HCT116 (cell line): ENCODE data around the gene CMC2. TPM values are rescaled to one million over a fixed set of nuclear protein-coding genes. Genes with fewer than 3 reads are reported as not detected.

Experiments
- ATAC-seq: fragments of 200-7000 bp; cut with Tn5 transposase; 2 replicates; pipeline ENCODE4 v1.9.1; 2020; ENCODE audit warnings: mild to moderate bottlenecking, moderate library complexity
- BruUV-seq: library from RNA; stranded (reverse); fragments of 400-500 nt; replicated peaks from 2 replicates; lab custom pipeline; 2021; lab: Mats Ljungman, UMichigan
- CTCF ChIA-PET: fragments of 300-600 bp; sonication (Branson Sonifier 250); formaldehyde crosslinking; loops from one replicate; lab custom pipeline; 2021; ENCODE audit warnings: antibody characterized with exemption; lab: Charles Lee
- POLR2A ChIA-PET: fragments of 300-600, 350-600 bp; sonication (Branson Sonifier 250); formaldehyde crosslinking; loops from one replicate; lab custom pipeline; 2021; ENCODE audit warnings: antibody characterized with exemption; lab: Charles Lee
- RAD21 ChIA-PET, 2 experiments: fragments of 300-600 bp; sonication (Branson Sonifier 250); formaldehyde crosslinking; loops; one replicate each; lab custom pipeline; 2023; ENCODE audit warnings: low total read pairs in 2 of 2; ENCODE audit not compliant: uncharacterized antibody in 2 of 2, unreplicated experiment in 2 of 2, low non-redundant PET in 1 of 2; lab: Charles Lee
- DNase-seq: peaks from one replicate; pipeline ENCODE4 v3.0.0-alpha.2; 2010; ENCODE audit warnings: low read depth, low spot score
- H2AFZ ChIP-seq: fragments of 200-600 bp; shearing (Covaris generic), sonication (generic); 2 replicates; pipeline ENCODE4 v1.6.1; 2017; ENCODE audit warnings: low read depth, mixed run types, mixed read lengths, antibody characterized with exemption, low read length; ENCODE audit not compliant: poor library complexity, severe bottlenecking
- H3K27ac ChIP-seq: 2 replicates; pipeline ENCODE4 v1.5.1; 2012; ENCODE audit warnings: low read depth, low read length
- H3K27me3 ChIP-seq: fragments of 200-600 bp; sonication (generic); 2 replicates; pipeline ENCODE4 v1.6.1; 2016; ENCODE audit warnings: mixed run types, low read length, mixed read lengths; ENCODE audit not compliant: insufficient read depth
- H3K36me3 ChIP-seq, 2 experiments: fragments of 200-500 bp in 1 of 2; fragments of 200-600 bp in 1 of 2; sonication (Bioruptor generic) in 1 of 2; sonication (generic) in 1 of 2; 2 replicates each; pipeline versions ENCODE4 v1.5.1 to v1.6.1; 2014 to 2016; ENCODE audit warnings: low read length in 2 of 2, inconsistent platforms in 1 of 2, mixed read lengths in 1 of 2, mixed run types in 1 of 2; ENCODE audit not compliant: insufficient read depth in 2 of 2, control insufficient read depth in 1 of 2
- H3K4me1 ChIP-seq, 2 experiments: fragments of 200-600 bp in 1 of 2; sonication (generic) in 1 of 2; 2 replicates each; pipeline versions ENCODE4 v1.5.1 to v1.6.1; 2012 to 2017; ENCODE audit warnings: low read length in 2 of 2, inconsistent platforms in 1 of 2, mild to moderate bottlenecking in 1 of 2, mixed read lengths in 1 of 2, mixed run types in 1 of 2, moderate library complexity in 1 of 2; ENCODE audit not compliant: insufficient read depth in 2 of 2, control insufficient read depth in 1 of 2
- H3K4me2 ChIP-seq: fragments of 200-600 bp; sonication (generic); 2 replicates; pipeline ENCODE4 v1.6.1; 2017; ENCODE audit warnings: mixed run types, low read length, mixed read lengths
- H3K4me3 ChIP-seq, 2 experiments: fragments of 200-600 bp in 1 of 2; sonication (generic) in 1 of 2; replicated peaks in 1 of 2; 2 replicates each; pipeline ENCODE4 v1.5.1; 2011 to 2016; ENCODE audit warnings: low read length in 2 of 2, control low read depth in 1 of 2, low read depth in 1 of 2, mild to moderate bottlenecking in 1 of 2, mixed read lengths in 1 of 2, mixed run types in 1 of 2
- H3K79me2 ChIP-seq: fragments of 200-600 bp; sonication (generic); 2 replicates; pipeline ENCODE4 v1.6.1; 2017; ENCODE audit warnings: mild to moderate bottlenecking, mixed run types, low read length, moderate library complexity, mixed read lengths; ENCODE audit not compliant: insufficient read depth
- H3K9ac ChIP-seq: fragments of 200-600 bp; sonication (generic); 2 replicates; pipeline ENCODE4 v1.6.1; 2016; ENCODE audit warnings: low read length, mixed read lengths
- H3K9me2 ChIP-seq: fragments of 200-600 bp; sonication (generic), shearing (Covaris generic); 2 replicates; pipeline ENCODE4 v1.6.1; 2017; ENCODE audit warnings: mixed run types, mild to moderate bottlenecking, moderate library complexity; ENCODE audit not compliant: insufficient read depth
- H3K9me3 ChIP-seq, 2 experiments: fragments of 200-500 bp in 1 of 2; fragments of 200-600 bp in 1 of 2; sonication (Bioruptor generic) in 1 of 2; sonication (generic) in 1 of 2; 2 replicates each; pipeline ENCODE4 v1.6.1; 2014 to 2017; ENCODE audit warnings: low read length in 2 of 2, mixed read lengths in 2 of 2, inconsistent platforms in 1 of 2, low read depth in 1 of 2, mild to moderate bottlenecking in 1 of 2, mixed run types in 1 of 2, moderate library complexity in 1 of 2; ENCODE audit not compliant: control insufficient read depth in 1 of 2, insufficient read depth in 1 of 2
- H4K20me1 ChIP-seq: fragments of 200-600 bp; sonication (generic), shearing (Covaris generic); 2 replicates; pipeline ENCODE4 v1.6.1; 2017; ENCODE audit warnings: mixed run types, mild to moderate bottlenecking, moderate library complexity; ENCODE audit not compliant: insufficient read depth
- ATF3 ChIP-seq: IDR thresholded peaks from 2 replicates; pipeline ENCODE4 v1.6.1; 2012
- CEBPB ChIP-seq: IDR thresholded peaks from 2 replicates; pipeline ENCODE4 v1.6.1; 2012; ENCODE audit warnings: low read depth
- EGR1 ChIP-seq: IDR thresholded peaks from 2 replicates; pipeline ENCODE4 v1.6.1; 2012; ENCODE audit warnings: low read depth
- EZH2 ChIP-seq: fragments of 200-600 bp; sonication (generic); IDR thresholded peaks from 2 replicates; pipeline ENCODE4 v1.6.1; 2017; ENCODE audit warnings: antibody characterized with exemption, mixed run types
- JUND ChIP-seq: IDR thresholded peaks from 2 replicates; pipeline ENCODE4 v1.6.1; 2012
- POLR2A ChIP-seq: IDR thresholded peaks from 2 replicates; pipeline ENCODE4 v1.7.0; 2011; ENCODE audit warnings: borderline replicate concordance; ENCODE audit not compliant: insufficient read depth, insufficient read length; ENCODE audit errors: extremely low read depth
- RAD21 ChIP-seq: IDR thresholded peaks from 2 replicates; pipeline ENCODE4 v1.6.1; 2012; ENCODE audit warnings: low read depth, mild to moderate bottlenecking
- SIN3A ChIP-seq: IDR thresholded peaks from 2 replicates; pipeline ENCODE4 v1.6.1; 2012; ENCODE audit warnings: low read depth
- SRF ChIP-seq: IDR thresholded peaks from 2 replicates; pipeline ENCODE4 v1.6.1; 2012; ENCODE audit warnings: low read depth
- TCF7L2 ChIP-seq: IDR thresholded peaks from 2 replicates; pipeline ENCODE4 v1.7.0; 2011; ENCODE audit warnings: borderline replicate concordance, inconsistent platforms; ENCODE audit not compliant: insufficient read depth, insufficient read length; ENCODE audit errors: extremely low read depth
- ZBTB33 ChIP-seq: IDR thresholded peaks from 2 replicates; pipeline ENCODE4 v1.6.1; 2011; ENCODE audit warnings: mild to moderate bottlenecking, low read length, moderate library complexity; ENCODE audit not compliant: insufficient replicate concordance; ENCODE audit errors: extremely low read depth
- intact Hi-C: fragments of 100-400 bp; cut with micrococcal nuclease; formaldehyde crosslinking; loops from 2 replicates; pipeline ENCODE4 v1.10.0; 2022
- total RNA-seq: library from RNA; stranded (reverse); gene quantifications from one replicate; pipeline ENCODE4 v1.2.1, GENCODE V29; 2021; ENCODE audit not compliant: unreplicated experiment
- TF ChIP-seq, protein P1 (sequence below): IDR thresholded peaks from 2 replicates; pipeline ENCODE4 v1.6.1; 2012; ENCODE audit warnings: low read depth

The CMC2 gene
- total RNA-seq, 1 experiment from 2014 or later: 119 TPM

DNA sequence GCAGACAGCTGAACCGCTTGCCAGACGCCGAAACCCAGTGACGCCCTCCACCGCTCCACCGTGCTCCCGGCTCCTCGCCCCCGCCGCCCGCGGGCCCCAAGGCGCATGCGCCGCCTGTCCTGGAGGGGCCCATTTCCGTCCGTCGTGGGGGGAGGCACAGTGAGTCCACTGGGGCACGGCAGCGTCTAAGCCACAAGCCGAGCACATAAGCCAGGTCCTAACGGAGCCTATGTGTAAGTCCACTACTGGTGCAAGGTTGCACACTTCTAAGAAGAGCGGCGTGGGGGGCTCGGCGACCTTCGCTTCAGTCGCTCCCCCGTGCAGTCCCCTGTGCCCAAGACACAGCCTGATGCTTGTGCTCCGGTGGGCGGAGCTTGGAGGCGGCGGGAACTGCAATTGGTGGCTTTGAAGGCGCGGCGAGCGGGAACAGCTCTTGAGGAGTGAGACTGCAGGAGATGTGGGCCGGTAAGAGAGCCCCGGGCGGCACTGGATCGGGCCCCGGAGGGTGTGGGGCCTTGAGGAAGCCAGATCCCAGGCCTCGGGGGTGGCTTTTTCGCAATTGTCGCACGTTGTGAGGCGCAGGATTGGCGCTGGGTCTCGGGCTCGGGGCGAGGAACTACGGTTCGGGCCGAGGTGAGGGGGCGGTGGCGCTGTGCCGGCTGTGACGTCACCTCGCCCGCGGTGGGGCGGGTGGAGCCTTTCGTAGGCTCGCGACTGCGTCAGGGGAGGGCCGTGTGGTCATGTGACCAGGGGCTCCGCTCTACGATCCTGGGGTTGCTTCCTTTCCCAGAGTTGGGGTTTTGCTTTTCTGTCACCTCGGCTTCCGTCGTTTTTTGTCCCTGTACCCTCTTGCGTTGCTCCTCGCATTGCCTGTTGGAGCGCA is at the start of gene CMC2, which contains the start of gene CENPN (continued):
- TF ChIP-seq ATF3: no peak

GRCh38 chr16:81053761-81054160 is 47.1 kb upstream of the CMC2 start:
- ChIA-PET RAD21 (no interaction called here), CTCF (interaction anchor here (0.6 kb wide), 1 partner anchor 9 kb away, joined by 3 read pairs; no protein-coding TSS in a partner anchor), POLR2A (no interaction called here)
- no peak for ATAC-seq
- H3K27ac ChIP-seq: no peak overlapping the region
- no peak overlapping the region for H3K4me3 ChIP-seq
- H3K9ac ChIP-seq: no peak overlapping the region
- no peak overlapping the region; the same call in 1 of the 2 replicates for H3K4me2 ChIP-seq
- H3K36me3 ChIP-seq: no peaks in the 10 kb centered on the region
- no peaks in the 10 kb centered on the region for H3K9me2 ChIP-seq
- no peak for TF ChIP-seq JUND
- H4K20me1 ChIP-seq: no peaks in the 10 kb centered on the region
- DNase-seq: no peak
- H3K27me3 ChIP-seq: no peaks in the 10 kb centered on the region
- H2AFZ ChIP-seq: no peak overlapping the region
- H3K4me1 ChIP-seq: peaks cover 0 to 12% of the 10 kb centered on the region in 2 experiments; a peak in 2 of 4 replicates
- intact Hi-C loops: no loop called here
- peaks cover 0 to 8% of the 10 kb centered on the region in 2 experiments; a peak in 2 of 4 replicates for H3K9me3 ChIP-seq
- H3K79me2 ChIP-seq: no peaks in the 10 kb centered on the region
- no TSS peak for BruUV-seq

GRCh38 chr16:81042821-81043220 is 36.1 kb upstream of the CMC2 start:
- peaks cover 40% of the 10 kb centered on the region in 2 experiments; a peak in 3 of 4 replicates for H3K36me3 ChIP-seq
- no peak overlapping the region for H3K4me3 ChIP-seq
- no peak overlapping the region for H2AFZ ChIP-seq
- no peaks in the 10 kb centered on the region for H3K4me1 ChIP-seq
- intact Hi-C loops: no loop called here
- H3K9me3 ChIP-seq: no peaks in the 10 kb centered on the region
- ChIA-PET CTCF (no interaction called here), RAD21 (no interaction called here), POLR2A (no interaction called here)
- H3K9ac ChIP-seq: no peak overlapping the region
- no peaks in the 10 kb centered on the region for H3K9me2 ChIP-seq
- no peak for DNase-seq
- no peak overlapping the region for H3K27ac ChIP-seq
- H3K4me2 ChIP-seq: no peak overlapping the region
- H4K20me1 ChIP-seq: no peaks in the 10 kb centered on the region
- H3K27me3 ChIP-seq: no peaks in the 10 kb centered on the region
- peaks cover 30% of the 10 kb centered on the region for H3K79me2 ChIP-seq
- no TSS peak for BruUV-seq
- ATAC-seq: no peak
- TF ChIP-seq POLR2A (no peak), TCF7L2 (no peak), SRF (no peak), SIN3A (no peak), JUND (no peak), RAD21 (no peak), EGR1 (no peak), ZBTB33 (no peak), EZH2 (no peak), CEBPB (no peak)
- TF ChIP-seq, protein P1, sequence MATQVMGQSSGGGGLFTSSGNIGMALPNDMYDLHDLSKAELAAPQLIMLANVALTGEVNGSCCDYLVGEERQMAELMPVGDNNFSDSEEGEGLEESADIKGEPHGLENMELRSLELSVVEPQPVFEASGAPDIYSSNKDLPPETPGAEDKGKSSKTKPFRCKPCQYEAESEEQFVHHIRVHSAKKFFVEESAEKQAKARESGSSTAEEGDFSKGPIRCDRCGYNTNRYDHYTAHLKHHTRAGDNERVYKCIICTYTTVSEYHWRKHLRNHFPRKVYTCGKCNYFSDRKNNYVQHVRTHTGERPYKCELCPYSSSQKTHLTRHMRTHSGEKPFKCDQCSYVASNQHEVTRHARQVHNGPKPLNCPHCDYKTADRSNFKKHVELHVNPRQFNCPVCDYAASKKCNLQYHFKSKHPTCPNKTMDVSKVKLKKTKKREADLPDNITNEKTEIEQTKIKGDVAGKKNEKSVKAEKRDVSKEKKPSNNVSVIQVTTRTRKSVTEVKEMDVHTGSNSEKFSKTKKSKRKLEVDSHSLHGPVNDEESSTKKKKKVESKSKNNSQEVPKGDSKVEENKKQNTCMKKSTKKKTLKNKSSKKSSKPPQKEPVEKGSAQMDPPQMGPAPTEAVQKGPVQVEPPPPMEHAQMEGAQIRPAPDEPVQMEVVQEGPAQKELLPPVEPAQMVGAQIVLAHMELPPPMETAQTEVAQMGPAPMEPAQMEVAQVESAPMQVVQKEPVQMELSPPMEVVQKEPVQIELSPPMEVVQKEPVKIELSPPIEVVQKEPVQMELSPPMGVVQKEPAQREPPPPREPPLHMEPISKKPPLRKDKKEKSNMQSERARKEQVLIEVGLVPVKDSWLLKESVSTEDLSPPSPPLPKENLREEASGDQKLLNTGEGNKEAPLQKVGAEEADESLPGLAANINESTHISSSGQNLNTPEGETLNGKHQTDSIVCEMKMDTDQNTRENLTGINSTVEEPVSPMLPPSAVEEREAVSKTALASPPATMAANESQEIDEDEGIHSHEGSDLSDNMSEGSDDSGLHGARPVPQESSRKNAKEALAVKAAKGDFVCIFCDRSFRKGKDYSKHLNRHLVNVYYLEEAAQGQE: no peak
